ENCODE results near the gene BBS9. TPM values are rescaled to one million over a fixed set of nuclear protein-coding genes. Genes with fewer than 3 reads are reported as not detected.
"Not testable (repeated sequence)": the region's sequence is repeated elsewhere in the genome, so short reads cannot be mapped to it uniquely, and the experiment has no call there.

Gene BBS9
- total RNA-seq, 4 donors from 2014 or later, result 8.6 to 22.5 (median 15.8) TPM

DNA sequence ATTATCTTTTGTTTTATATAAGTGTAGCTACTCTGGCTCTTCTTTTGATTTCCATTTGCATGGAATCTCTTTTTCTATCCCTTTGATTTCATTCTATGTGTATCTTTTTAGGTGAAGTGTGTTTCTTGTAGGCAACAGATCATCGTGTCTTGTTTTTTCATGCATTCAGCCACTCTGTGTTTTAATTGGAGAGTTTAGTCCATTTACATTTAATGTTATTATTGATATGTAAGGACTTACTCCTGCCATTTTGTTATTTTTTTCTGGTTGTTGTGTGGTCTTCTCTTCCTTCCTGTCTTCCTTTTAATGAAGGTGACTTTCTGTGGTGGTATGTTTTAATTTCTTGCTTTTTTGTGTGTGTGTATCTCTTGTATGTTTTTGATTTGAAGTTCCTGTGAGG, 81.6 kb downstream of the BBS9 start:
- H3K4me1 ChIP-seq, result no peaks in the 10 kb centered on the region
- H3K27ac ChIP-seq, result no peak overlapping the region
- H3K36me3 ChIP-seq, result peaks cover 0 to 6% (median 0%) of the 10 kb centered on the region in 4 donors
- 94 to 100% methylated on average over 1 of the region's 1 CpG for WGBS, 2 donors (ENCODE audit: low coverage in 1 of 2)
- TF ChIP-seq, protein P1, sequence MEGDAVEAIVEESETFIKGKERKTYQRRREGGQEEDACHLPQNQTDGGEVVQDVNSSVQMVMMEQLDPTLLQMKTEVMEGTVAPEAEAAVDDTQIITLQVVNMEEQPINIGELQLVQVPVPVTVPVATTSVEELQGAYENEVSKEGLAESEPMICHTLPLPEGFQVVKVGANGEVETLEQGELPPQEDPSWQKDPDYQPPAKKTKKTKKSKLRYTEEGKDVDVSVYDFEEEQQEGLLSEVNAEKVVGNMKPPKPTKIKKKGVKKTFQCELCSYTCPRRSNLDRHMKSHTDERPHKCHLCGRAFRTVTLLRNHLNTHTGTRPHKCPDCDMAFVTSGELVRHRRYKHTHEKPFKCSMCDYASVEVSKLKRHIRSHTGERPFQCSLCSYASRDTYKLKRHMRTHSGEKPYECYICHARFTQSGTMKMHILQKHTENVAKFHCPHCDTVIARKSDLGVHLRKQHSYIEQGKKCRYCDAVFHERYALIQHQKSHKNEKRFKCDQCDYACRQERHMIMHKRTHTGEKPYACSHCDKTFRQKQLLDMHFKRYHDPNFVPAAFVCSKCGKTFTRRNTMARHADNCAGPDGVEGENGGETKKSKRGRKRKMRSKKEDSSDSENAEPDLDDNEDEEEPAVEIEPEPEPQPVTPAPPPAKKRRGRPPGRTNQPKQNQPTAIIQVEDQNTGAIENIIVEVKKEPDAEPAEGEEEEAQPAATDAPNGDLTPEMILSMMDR (IDR thresholded peaks at IDR 0.05), result no peak
- TF ChIP-seq POLR2AphosphoS5 (IDR thresholded peaks at IDR 0.05) (no peak), EP300 (IDR thresholded peaks at IDR 0.05; ENCODE audit: low read depth) (no peak), POLR2A (IDR thresholded peaks at IDR 0.05) (no peak)
- intact Hi-C loops (cut with DNase I; ENCODE audit: low total_unique reads), result no loop called here
- H3K9me3 ChIP-seq, result peaks cover 12 to 16% of the 10 kb centered on the region in 2 donors
- H3K4me3 ChIP-seq, result no peak overlapping the region
- DNase-seq, result no peak
- in situ Hi-C loops (cut with MboI; ENCODE audit: low pct_ligation_motif_present in 1 of 4, low pct_unique_long_range_greater_than_20kb in 1 of 4, low sequenced_read_pairs in 3 of 4), result no loop called here
- H3K27me3 ChIP-seq, result no peaks in the 10 kb centered on the region

DNA sequence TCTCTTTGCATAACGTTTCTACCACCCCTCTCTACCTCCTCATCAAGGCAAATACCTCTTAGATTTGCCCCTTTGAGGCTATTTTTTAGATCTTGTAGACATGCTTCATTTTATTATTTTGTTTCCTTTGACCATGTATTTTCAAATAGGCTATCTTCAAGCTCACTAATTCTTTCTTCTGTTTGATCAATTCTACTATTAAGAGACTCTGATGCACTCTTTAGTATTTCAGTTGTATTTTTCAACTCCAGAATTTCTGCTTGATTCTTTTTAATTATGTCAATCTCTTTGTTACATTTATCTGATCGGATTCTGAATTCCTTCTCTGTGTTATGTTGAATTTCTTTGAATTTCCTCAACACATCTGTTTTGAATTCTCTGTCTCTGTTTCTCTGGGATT, 82.8 kb downstream of the BBS9 start:
- Histone ChIP-seq H3K9me3 (peaks cover 12 to 16% of the 10 kb centered on the region in 2 donors), H3K27ac (no peak overlapping the region), H3K36me3 (peaks cover 0 to 6% (median 0%) of the 10 kb centered on the region in 4 donors), H3K27me3 (no peaks in the 10 kb centered on the region), H3K4me3 (no peak overlapping the region), H3K4me1 (no peaks in the 10 kb centered on the region)
- 82 to 84% methylated on average over 2 of the region's 2 CpGs for WGBS, 2 donors (ENCODE audit: low coverage in 1 of 2)
- DNase-seq, result no peak
- in situ Hi-C loops (cut with MboI; ENCODE audit: low pct_ligation_motif_present in 1 of 4, low pct_unique_long_range_greater_than_20kb in 1 of 4, low sequenced_read_pairs in 3 of 4), result no loop called here
- intact Hi-C loops (cut with DNase I; ENCODE audit: low total_unique reads), result no loop called here
- no peak for TF ChIP-seq EP300 (IDR thresholded peaks at IDR 0.05; ENCODE audit: low read depth)

DNA sequence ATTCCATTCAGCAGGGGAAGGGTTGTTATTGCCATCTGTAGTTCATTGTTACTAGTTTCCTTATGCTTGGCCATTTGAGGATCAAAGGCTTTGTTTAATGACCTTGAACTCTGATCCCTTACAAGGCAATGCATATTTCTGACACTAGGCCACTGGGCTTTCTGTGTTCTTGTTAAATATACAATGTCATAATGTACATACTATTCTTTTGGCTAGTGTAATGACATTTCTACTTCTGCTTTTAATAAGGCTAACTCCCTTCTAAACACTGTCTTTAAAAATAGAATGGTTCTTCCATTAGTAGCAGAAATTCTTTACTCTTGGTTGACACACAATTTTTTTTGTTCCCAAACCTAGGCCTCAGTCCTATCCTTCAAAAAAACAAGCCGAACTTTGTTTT, 86.6 kb downstream of the BBS9 start:
- in situ Hi-C loops (cut with MboI; ENCODE audit: low pct_ligation_motif_present in 1 of 4, low pct_unique_long_range_greater_than_20kb in 1 of 4, low sequenced_read_pairs in 3 of 4), result no loop called here
- no peak overlapping the region for H3K4me3 ChIP-seq
- H3K4me1 ChIP-seq, result no peaks in the 10 kb centered on the region
- peaks cover 8 to 9% of the 10 kb centered on the region in 2 donors for H3K9me3 ChIP-seq
- peaks cover 0 to 6% (median 0%) of the 10 kb centered on the region in 4 donors for H3K36me3 ChIP-seq
- WGBS, 2 donors (ENCODE audit: low coverage in 1 of 2), result 90 to 92% methylated on average over 1 of the region's 1 CpG
- intact Hi-C loops (cut with DNase I; ENCODE audit: low total_unique reads), result no loop called here
- no peak for TF ChIP-seq POLR2AphosphoS5 (IDR thresholded peaks at IDR 0.05)
- no peak for TF ChIP-seq EP300 (IDR thresholded peaks at IDR 0.05; ENCODE audit: low read depth)
- TF ChIP-seq POLR2A (IDR thresholded peaks at IDR 0.05), result no peak
- TF ChIP-seq, protein P1 (IDR thresholded peaks at IDR 0.05), result no peak
- no peaks in the 10 kb centered on the region for H3K27me3 ChIP-seq
- DNase-seq, result no peak
- no peak overlapping the region for H3K27ac ChIP-seq

DNA sequence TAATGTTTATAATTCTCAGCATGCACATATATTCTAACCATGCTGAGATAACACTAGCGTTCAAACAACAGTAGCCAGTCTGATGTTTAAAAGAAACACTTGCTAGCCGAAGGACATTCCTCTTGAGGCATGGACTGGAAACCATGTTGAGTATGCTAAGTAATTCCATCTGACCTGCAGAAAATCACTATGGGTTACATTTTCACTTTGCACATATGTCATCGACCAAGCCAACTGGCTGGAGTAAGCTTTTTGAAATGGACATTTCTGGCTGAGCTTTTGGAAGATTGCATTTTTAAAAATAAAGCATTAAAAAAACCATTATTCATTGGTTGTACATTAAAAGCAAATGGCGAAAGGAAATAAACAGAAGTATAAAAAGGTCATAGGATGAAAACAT, 88.2 kb downstream of the BBS9 start:
- intact Hi-C loops (cut with DNase I; ENCODE audit: low total_unique reads) (no loop called here), in situ Hi-C loops (cut with MboI; ENCODE audit: low pct_ligation_motif_present in 1 of 4, low pct_unique_long_range_greater_than_20kb in 1 of 4, low sequenced_read_pairs in 3 of 4) (no loop called here)
- no peak for DNase-seq
- H3K27ac ChIP-seq, result no peak overlapping the region
- no peaks in the 10 kb centered on the region for H3K9me3 ChIP-seq
- no peaks in the 10 kb centered on the region for H3K27me3 ChIP-seq
- 72 to 90% methylated on average over 4 of the region's 4 CpGs for WGBS, 2 donors (ENCODE audit: low coverage in 1 of 2)
- no peaks in the 10 kb centered on the region for H3K4me1 ChIP-seq
- no peak overlapping the region for H3K4me3 ChIP-seq
- H3K36me3 ChIP-seq, result no peaks in the 10 kb centered on the region
- TF ChIP-seq, protein P1 (IDR thresholded peaks at IDR 0.05), result no peak
- no peak for TF ChIP-seq EP300 (IDR thresholded peaks at IDR 0.05; ENCODE audit: low read depth)
- no peak for TF ChIP-seq POLR2A (IDR thresholded peaks at IDR 0.05)
- no peak for TF ChIP-seq POLR2AphosphoS5 (IDR thresholded peaks at IDR 0.05)

DNA sequence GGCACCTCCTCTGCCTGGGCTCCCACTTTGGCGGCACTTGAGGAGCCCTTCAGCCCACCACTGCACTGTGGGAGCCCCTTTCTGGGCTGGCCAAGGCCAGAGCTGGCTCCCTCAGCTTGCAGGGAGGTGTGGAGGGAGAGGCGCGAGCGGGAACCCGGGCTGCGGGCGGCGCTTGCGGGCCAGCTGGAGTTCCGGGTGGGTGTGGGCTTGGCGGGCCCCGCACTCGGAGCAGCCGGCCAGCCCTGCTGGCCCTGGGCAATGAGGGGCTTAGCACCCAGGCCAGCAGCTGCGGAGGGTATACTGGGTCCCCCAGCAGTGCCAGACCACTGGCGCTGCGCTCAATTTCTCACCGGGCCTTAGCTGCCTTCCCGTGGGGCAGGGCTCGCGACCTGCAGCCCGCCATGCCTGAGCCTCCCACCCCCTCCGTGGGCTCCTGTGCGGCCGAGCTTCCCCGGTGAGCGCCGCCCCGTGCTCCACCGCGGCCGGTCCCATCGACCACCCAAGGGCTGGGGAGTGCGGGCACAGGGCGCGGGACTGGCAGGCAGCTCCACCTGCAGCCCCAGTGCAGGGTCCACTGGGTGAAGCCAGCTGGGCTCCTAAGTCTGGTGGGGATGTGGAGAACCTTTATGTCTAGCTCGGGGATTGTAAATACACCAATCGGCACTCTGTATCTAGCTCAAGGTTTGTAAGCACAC, 89.6 kb downstream of the BBS9 start:
- H3K4me3 ChIP-seq; DNase-seq; H3K27ac ChIP-seq; intact Hi-C loops (cut with DNase I; ENCODE audit: low total_unique reads); H3K36me3 ChIP-seq; H3K9me3 ChIP-seq; H3K27me3 ChIP-seq; H3K4me1 ChIP-seq; in situ Hi-C loops (cut with MboI; ENCODE audit: low pct_ligation_motif_present in 1 of 4, low pct_unique_long_range_greater_than_20kb in 1 of 4, low sequenced_read_pairs in 3 of 4): not testable (repeated sequence)
- 96% methylated on average over 30 of the region's 38 CpGs; no CpG with 5 or more reads in 1 of the 2 donors for WGBS, 2 donors (ENCODE audit: low coverage in 1 of 2)
